ENCODE results near the gene RNF227. TPM values are rescaled to one million over a fixed set of nuclear protein-coding genes. Genes with fewer than 3 reads are reported as not detected.
A peak's percentile ranks its signal among the peaks of the same experiment; 100 is the strongest.

Gene RNF227
- total RNA-seq: 1 to 10 TPM; 4.5 to 5.1 TPM
- 1 to 10 TPM; 2.8 to 3.4 (median 3.2) TPM for polyA plus RNA-seq (ENCODE audit: insufficient read length in 6 of 6)
- long read RNA-seq, donor 1, transcript RNF227-202 (1 exons, 2,618 nt): major isoform, 7 of 9 reads
- long read RNA-seq, donor 1, partial matches to known transcripts: 0 of 9 reads
- long read RNA-seq, donor 1, other reads (novel, unspliced or antisense): 0 of 9 reads
- long read RNA-seq, donor 2, transcript RNF227-202 (1 exons, 2,618 nt): major isoform, 5 of 5 reads
- long read RNA-seq, donor 2, partial matches to known transcripts: 0 of 5 reads
- long read RNA-seq, donor 2, other reads (novel, unspliced or antisense): 0 of 5 reads
- long read RNA-seq, donor 3, partial matches to known transcripts: 0 of 4 reads
- long read RNA-seq, donor 3, other reads (novel, unspliced or antisense): 0 of 4 reads
- long read RNA-seq, donor 4: 0 reads
- long read RNA-seq, donor 5, partial matches to known transcripts: 0 of 5 reads
- long read RNA-seq, donor 5, other reads (novel, unspliced or antisense): 0 of 5 reads
- long read RNA-seq, donor 6, transcript RNF227-202 (1 exons, 2,618 nt): major isoform, 7 of 9 reads
- long read RNA-seq, donor 6, partial matches to known transcripts: 0 of 9 reads
- long read RNA-seq, donor 6, other reads (novel, unspliced or antisense): 0 of 9 reads
- long read RNA-seq, donor 7, partial matches to known transcripts: 0 of 2 reads
- long read RNA-seq, donor 7, other reads (novel, unspliced or antisense): 0 of 2 reads
- long read RNA-seq, donor 8, transcript RNF227-202 (1 exons, 2,618 nt): major isoform, 5 of 7 reads
- long read RNA-seq, donor 8, partial matches to known transcripts: 0 of 7 reads
- long read RNA-seq, donor 8, other reads (novel, unspliced or antisense): 0 of 7 reads
- long read RNA-seq, donor 9: 0 reads
- long read RNA-seq, donor 10, partial matches to known transcripts: 0 of 3 reads
- long read RNA-seq, donor 10, other reads (novel, unspliced or antisense): 1 of 3 reads
- long read RNA-seq, donor 11: 0 reads
- long read RNA-seq, donor 12, transcript RNF227-202 (1 exons, 2,618 nt): major isoform, 5 of 6 reads
- long read RNA-seq, donor 12, partial matches to known transcripts: 0 of 6 reads
- long read RNA-seq, donor 12, other reads (novel, unspliced or antisense): 0 of 6 reads

DNA sequence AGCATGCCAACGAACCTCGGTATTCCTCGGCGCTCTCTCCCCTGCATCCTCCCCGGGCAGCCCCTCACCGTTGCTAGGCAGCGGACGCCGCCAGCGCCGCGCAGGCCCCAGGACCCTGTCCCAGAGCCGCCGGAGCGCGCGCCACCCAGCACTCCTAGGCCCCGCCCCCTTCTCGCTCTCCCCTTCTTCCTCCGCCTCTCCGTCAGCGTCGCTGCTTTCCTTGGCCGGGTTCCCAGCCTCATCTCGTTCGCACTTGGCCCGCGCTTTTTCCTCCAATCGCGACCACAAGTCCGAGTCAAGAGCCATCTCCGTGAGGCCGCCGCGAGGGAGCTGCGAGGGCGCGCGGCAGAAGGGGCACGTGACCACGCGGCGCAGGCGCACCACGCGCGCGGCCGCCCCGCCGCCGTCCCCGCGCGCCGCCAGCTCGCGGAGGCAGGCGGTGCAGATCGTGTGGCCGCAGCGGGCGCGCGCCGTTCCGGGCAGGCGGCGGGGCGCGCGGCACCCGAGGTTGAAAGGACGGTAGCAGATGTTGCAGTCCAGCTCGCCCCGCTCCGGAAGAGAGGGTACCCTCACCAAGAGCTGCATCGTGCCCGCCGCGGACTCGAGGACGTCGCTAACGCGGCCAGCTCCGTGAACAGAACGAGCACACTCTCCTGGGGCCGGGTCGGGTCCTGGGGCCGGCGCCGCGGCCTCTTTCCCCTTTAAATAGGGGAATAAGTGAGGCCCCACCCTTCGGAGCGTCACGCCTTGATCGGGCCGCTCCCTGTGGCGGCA is at the start of gene RNF227:
RNF227 (minus strand) TSS at position 679 of the 774 bp plus-strand sequence; CDS start at position 585, 94 bp downstream.
- H3K4me1 ChIP-seq: peaks cover 16 to 26% of the 10 kb centered on the region in 2 donors
- intact Hi-C loops (cut with DNase I): no loop called here
- peak; percentile 95 to 99 (median 96) for DNase-seq
- TF ChIP-seq, protein P1, sequence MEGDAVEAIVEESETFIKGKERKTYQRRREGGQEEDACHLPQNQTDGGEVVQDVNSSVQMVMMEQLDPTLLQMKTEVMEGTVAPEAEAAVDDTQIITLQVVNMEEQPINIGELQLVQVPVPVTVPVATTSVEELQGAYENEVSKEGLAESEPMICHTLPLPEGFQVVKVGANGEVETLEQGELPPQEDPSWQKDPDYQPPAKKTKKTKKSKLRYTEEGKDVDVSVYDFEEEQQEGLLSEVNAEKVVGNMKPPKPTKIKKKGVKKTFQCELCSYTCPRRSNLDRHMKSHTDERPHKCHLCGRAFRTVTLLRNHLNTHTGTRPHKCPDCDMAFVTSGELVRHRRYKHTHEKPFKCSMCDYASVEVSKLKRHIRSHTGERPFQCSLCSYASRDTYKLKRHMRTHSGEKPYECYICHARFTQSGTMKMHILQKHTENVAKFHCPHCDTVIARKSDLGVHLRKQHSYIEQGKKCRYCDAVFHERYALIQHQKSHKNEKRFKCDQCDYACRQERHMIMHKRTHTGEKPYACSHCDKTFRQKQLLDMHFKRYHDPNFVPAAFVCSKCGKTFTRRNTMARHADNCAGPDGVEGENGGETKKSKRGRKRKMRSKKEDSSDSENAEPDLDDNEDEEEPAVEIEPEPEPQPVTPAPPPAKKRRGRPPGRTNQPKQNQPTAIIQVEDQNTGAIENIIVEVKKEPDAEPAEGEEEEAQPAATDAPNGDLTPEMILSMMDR (IDR thresholded peaks at IDR 0.05): no peak
- H3K36me3 ChIP-seq: peaks cover 0 to 17% of the 10 kb centered on the region in 2 donors
- ATAC-seq: peak; percentile 88
- peak within 1 kb of the TSS; percentile 53 to 76 for H3K4me3 ChIP-seq
- peak within 1 kb of the TSS; percentile 94 to 96 for H3K27ac ChIP-seq
- H3K27me3 ChIP-seq: no peaks in the 10 kb centered on the region
- no peaks in the 10 kb centered on the region for H3K9me3 ChIP-seq

DNA sequence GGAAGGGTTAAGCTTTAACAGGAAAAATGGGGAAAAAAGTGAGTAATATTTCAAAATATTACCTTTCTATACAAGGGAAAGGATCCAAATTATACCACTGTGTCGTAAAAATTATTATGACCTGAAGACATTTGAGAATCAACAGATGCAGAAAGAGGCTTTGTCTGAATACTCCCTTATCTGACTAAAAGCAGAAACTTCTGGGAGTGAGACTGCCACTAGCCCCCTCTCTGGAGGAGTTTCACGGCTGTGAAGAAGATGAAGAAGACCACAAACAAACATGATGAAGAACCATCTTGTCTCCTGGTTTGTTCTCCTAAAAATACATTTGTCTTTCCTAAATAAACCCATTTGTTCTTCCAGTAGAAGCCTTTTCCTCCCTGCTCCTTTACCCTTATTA is 45.3 kb upstream of the RNF227 start:
- peaks cover under 1 to 17% of the 10 kb centered on the region in 2 donors for H3K4me1 ChIP-seq
- no peak for ATAC-seq
- intact Hi-C loops (cut with DNase I): no loop called here
- no peak overlapping the region for H3K4me3 ChIP-seq
- H3K27me3 ChIP-seq: peaks cover 0 to 11% of the 10 kb centered on the region in 2 donors
- TF ChIP-seq, protein P1 (IDR thresholded peaks at IDR 0.05): no peak
- H3K27ac ChIP-seq: no peak overlapping the region
- DNase-seq: no peak
- H3K9me3 ChIP-seq: no peaks in the 10 kb centered on the region
- H3K36me3 ChIP-seq: no peaks in the 10 kb centered on the region

DNA sequence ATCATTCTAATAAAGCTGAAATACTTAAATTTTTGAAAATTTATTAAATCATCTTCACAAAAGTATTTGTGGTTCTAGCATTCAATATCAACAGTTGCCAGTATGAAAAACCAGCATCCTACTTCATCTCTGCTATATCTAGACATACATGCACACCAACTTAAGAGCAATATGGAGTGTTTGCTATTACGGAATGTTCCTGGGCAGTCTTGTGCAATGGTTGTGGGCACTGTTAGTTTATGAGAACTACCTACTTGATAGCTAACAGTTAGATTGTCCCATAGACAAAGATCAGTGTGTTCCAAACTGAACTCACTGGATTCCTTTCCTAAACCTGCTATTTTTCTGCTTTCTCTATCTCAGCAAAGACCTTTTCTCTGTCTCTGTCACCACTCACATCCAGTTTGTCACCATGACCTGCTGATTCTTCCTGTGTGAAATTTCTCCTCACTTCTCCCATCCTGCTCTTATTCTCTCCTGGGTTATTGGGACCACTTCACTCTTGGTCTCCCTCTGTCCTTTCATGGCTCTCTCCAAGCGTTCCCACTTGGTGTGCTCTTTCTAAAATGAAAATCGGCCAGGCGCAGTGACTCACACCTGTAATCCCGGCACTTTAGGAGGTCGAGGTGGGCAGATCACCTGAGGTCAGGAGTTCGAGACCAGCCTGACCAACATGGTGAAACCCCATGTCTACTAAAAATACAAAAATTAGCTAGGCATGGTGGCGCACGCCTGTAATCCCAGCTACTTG is 43.6 kb upstream of the RNF227 start:
- peaks cover 0 to 11% of the 10 kb centered on the region in 2 donors for H3K27me3 ChIP-seq
- H3K36me3 ChIP-seq: no peaks in the 10 kb centered on the region
- intact Hi-C loops (cut with DNase I): no loop called here
- DNase-seq: peak in 1 of 4 donors; percentile 62
- H3K4me1 ChIP-seq: peaks cover 2 to 21% of the 10 kb centered on the region in 2 donors
- H3K4me3 ChIP-seq: no peak overlapping the region
- H3K27ac ChIP-seq: peak overlapping the region; percentile 70 to 72
- peak; percentile 77 for ATAC-seq
- TF ChIP-seq, protein P1 (IDR thresholded peaks at IDR 0.05): no peak
- H3K9me3 ChIP-seq: no peaks in the 10 kb centered on the region

DNA sequence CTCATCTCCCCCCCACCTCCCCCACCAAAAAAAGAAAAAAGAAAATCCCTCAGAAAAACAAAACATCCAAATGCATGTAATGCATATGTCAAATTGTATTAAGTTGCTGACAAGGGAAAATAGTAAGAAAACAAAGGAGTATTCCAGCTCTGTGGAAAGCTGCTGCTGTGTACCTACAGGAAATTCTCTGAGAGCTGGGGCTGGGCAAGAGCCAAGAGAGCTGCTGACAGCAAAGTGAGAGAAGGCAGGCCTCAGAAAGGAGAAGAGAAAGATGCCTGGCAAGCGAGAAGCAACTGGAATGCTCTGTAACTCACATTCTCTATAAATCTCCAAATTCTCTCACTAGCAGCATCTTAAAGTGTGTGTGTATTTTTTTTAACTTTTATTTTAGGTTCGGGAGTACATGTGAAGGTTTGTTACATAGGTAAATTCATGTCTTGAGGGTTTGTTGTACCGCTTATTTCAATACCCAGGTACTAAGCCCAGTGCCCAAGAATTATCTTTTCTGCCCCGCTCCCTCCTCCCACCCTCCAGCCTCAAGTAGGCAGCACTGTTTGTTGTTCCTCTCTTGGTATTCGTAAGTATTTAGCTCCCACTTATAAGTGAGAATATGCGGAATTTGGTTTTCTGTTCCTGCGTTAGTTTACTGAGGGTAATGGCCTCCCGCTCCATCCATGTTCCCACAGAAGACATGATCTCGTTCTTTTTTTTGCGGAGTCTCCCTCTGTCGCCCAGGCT is 40.3 kb upstream of the RNF227 start:
- intact Hi-C loops (cut with DNase I): no loop called here
- Histone ChIP-seq H3K27me3 (peaks cover 0 to 11% of the 10 kb centered on the region in 2 donors), H3K9me3 (no peaks in the 10 kb centered on the region), H3K4me3 (no peak overlapping the region), H3K27ac (peak overlapping the region; percentile 29 to 64), H3K36me3 (no peaks in the 10 kb centered on the region), H3K4me1 (peaks cover 2 to 21% of the 10 kb centered on the region in 2 donors)
- TF ChIP-seq, protein P1 (IDR thresholded peaks at IDR 0.05): no peak
- peak; percentile 66 for ATAC-seq
- peak in 2 of 4 donors; percentile 59 to 68 for DNase-seq

Measured in left lung (tissue), 14 donors.